C4-2B (cell line): ENCODE results near the gene EFCAB6.

Experiments
- ZFX ChIP-seq: fragments of 450-650 bp; IDR thresholded peaks from 2 replicates; pipeline ENCODE4 v1.6.1; 2017
- TF ChIP-seq, protein P1 (sequence below): fragments of 450-650 bp; conservative IDR thresholded peaks from 2 replicates; pipeline ENCODE4 v1.5.1; 2017; ENCODE audit warnings: mild to moderate bottlenecking

GRCh38 chr22:43544289-43544673 is 267.8 kb downstream of the EFCAB6 start:
- TF ChIP-seq, protein P1, sequence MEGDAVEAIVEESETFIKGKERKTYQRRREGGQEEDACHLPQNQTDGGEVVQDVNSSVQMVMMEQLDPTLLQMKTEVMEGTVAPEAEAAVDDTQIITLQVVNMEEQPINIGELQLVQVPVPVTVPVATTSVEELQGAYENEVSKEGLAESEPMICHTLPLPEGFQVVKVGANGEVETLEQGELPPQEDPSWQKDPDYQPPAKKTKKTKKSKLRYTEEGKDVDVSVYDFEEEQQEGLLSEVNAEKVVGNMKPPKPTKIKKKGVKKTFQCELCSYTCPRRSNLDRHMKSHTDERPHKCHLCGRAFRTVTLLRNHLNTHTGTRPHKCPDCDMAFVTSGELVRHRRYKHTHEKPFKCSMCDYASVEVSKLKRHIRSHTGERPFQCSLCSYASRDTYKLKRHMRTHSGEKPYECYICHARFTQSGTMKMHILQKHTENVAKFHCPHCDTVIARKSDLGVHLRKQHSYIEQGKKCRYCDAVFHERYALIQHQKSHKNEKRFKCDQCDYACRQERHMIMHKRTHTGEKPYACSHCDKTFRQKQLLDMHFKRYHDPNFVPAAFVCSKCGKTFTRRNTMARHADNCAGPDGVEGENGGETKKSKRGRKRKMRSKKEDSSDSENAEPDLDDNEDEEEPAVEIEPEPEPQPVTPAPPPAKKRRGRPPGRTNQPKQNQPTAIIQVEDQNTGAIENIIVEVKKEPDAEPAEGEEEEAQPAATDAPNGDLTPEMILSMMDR: no peak
- no peak for TF ChIP-seq ZFX
